HG03135 (cell line): Measurements from ENCODE around the gene PRKCZ.
"Not testable (repeated sequence)": the region's sequence is repeated elsewhere in the genome, so short reads cannot be mapped to it uniquely, and the experiment has no call there.

Source experiments
- ATAC-seq: cut with Tn5 transposase; IDR thresholded peaks from one replicate; pipeline ENCODE4 v1.9.1; 2021; ENCODE audit warnings: mild to moderate bottlenecking, moderate library complexity; ENCODE audit not compliant: unreplicated experiment

PRKCZ gene

DNA sequence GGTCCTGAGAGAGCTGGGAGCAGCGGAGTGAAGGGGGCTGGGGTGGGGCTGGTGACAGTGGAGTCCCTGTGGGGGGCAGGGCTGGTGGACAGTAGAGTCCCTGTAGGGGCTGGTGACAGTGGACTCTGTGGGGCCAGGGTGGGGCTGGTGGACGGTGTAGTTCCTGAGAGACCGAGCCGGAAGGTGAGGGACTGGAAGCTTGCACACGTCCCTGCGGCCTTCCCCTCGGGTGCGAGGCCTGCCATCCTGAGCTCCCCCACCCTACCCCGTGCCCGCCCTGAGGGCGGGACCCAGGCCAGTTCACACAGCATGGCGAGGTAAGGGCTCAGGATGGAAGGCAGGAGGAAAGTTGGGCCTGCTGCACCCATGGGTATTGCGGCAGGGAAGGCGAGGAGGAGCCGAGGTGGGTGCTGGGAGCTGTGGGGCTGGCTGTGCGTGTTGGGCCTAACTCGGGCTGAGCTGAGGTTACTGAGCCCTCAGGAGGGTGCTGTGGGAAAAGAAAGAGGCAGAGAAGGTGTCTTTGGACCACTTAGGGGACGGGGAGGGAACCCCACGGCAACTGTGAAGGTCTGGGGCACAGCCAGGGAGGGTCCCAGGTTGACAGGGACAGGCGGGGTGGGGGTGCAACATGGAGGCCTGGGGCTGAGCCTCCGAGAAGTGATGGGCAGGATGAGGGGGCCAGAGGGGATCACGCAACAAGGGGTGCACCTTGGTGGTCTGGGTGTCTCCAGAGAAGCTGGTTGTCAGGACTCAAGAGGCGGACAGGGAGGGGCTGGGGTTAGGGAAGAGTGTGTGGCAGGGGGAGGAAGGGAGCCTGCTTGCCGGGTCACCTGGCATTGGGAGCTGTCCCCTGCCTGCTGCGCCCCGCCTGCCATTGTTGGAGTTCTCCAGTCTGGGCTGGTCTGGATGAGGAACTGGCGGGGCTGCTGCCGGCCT is 60.8 kb downstream of the PRKCZ start:
- ATAC-seq, result no peak

DNA sequence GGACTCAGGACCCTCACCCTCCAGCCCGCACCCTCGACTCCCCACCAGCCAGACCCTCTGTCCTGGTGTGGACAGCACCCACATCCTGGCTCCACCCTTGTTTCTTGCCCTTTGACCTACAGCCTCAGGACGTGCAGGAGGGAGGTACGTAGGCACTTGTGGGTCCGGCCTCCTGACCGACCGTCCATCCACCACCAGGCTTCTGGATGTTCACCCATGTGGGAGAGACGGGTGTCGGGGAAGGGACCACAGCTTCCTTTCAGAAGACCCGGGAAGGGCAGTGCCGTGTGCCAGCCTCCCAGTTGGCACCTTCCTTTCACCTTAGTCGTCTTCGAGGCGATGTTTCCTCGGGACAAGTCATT is 61.4 kb downstream of the PRKCZ start:
- no peak for ATAC-seq

DNA sequence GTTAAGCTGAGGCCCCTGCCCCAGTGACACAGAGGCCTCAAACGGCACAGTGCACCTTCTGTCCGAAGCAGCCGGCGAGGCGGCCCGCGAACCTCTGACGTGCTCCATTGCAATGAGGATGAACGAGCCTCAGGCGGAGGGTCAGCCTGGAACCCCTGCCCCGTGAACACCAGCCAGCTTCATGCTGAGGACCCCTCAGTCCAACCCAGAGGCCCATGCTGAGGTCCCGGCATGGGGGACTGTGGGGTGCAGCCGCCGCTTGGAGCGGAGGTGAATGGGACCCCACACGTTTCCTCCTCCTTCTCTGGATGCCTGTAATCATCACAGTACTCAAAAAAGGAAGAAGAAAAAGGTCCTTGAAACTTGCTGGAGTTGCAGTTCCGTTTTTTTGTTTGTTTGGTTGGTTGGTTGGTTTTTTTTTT is 62.1 kb downstream of the PRKCZ start:
- ATAC-seq, result no peak

DNA sequence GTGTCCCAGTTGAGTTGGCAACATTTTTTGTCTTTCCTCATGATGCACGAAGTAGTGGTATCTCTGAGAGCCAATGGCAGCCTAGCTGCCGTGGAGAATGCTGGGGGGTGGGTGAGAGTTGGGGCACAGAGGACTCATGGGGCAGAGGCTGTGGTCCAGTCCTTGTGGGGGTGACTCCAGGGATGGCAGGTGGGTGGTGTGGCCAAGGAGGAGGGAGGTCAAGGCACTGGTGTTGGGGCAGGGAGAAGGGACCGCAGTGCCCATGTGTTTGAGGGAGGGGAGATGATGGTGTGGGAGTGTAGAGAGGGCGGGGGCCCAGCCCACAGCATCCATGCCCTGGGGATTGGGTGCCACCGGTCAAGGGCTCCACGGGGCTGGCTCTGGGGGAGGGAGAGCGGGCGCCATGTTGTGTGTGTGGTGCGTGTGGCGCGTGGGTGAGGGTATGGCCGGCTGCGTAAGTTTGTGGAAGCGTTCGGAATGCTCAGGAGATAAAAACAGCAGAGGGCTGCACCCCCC is 63.5 kb downstream of the PRKCZ start:
- no peak for ATAC-seq

DNA sequence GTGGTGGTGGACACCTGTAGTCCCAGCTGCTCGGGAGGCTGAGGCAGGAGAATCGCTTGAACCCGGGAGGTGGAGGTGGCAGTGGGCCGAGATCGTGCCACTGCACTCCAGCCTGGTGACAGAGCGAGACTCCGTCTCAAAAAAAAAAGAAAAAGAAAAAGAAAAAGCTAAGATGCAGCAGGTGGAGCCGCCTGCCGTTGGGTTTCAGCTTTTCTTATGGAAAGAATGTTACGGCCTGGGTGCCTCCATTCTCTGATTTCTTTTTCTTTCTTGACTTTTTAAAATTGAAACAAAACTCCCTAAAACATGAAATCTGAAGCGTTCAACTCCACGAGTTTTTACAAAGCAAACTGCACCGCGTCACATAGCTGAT is 64.4 kb downstream of the PRKCZ start:
- ATAC-seq, result not testable (repeated sequence)

DNA sequence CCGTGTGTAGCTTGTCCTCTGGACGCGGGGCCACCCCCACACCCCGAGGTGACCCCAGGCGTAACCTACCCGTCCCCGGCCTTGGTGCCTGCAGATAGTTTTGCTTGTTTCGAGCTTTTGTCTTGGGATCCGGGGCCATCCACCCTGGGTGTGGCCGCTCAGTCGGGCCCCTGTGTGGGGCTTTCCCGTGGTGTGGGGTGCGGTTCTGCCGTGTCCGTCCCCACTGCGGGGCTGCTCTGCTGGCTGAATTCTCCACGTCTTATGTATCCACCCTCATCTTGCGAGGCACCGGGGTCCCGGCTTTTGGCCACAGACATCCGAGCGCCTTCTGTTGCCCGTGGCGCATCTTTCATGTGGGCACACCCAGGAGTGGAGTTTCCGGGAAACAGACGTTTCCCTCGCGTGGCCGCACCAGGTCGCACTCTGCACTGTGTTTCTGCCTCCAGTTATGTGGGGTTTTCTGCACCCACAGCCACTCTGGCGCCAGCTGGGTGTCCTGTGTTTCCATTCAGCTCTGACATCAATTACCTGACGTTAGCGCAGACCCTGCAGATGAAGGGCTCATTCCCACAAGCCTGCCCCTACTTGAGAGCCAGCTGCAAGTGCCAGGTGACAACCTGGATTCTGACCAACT is 64.9 kb downstream of the PRKCZ start:
- ATAC-seq, result no peak

DNA sequence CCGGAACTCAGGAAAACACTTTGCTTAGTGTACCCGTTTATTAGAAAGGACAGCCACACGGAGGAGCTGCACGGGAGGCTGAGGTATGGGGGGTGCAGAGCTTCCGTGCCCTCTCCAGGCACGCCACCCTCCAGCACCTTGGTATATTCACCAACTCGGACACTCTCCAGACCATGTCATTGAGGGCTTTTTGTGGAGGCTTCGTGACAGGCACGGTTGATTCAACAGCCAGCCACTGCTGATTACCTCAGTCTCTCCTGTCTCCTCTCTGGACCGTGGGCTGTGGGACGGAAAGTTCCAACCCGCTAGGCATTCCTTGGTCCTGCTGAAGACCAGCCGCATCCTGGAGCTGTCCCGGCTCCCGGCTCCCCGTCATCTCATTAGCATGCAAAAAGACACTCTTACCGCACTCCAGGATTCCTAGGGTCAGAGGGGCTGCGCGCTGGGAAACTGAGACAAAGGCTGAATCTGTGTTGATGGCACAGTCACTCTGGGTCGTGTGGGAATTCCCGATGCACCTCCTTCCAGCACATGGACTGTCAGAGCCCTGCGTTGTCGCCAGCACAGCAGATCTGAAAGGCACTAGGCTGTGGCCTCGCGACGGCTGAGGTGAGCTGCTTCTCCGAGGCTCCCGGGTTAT is 65.6 kb downstream of the PRKCZ start:
- no peak for ATAC-seq

DNA sequence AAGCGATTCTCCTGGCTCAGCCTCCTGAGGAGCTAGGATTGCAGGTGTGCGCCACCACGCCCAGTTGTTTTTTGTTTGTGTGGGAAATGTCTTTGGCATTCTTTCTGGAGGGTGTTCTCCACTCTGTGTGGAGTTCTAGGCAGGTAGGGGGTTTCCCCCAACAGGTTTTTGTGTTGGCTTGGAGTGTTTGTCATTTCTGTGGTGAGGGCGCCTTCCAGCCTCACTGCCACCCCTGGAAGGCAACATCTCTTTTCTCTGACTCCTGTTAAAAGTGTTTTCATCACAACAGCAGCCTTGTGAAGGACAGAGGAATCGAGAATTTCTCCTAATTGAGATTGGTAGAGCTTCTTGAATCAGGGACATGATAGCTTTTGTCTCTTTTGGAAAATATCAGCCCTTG is 69.7 kb downstream of the PRKCZ start:
- ATAC-seq, result no peak

DNA sequence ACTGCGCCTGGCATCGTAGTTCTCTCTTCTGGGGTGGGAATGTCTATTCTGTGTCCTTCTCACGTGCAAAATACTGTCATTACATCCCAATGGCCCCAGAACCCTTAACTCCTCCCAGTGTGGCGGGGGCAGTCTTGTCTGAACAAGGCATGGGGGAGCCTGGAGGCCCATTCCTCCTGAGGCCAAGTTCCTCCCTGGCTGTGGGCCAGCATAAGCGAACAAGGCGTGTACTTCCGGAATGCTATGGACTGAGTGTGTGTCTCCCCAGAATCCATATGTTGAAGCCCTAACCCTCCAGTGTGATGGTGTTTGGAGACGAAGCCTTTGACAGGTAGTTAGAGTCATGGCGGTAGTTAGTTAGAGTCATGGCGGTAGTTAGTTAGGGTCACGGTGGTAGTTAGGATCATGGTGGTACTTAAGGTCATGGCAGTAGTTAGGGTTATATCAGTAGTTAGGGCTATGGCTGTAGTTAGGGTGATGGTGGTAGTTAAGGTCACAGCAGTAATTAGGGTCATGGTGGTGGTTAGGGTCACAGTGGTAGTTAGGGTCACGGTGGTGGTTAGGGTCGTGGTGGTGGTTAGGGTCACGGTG is 71.0 kb downstream of the PRKCZ start:
- no peak for ATAC-seq

DNA sequence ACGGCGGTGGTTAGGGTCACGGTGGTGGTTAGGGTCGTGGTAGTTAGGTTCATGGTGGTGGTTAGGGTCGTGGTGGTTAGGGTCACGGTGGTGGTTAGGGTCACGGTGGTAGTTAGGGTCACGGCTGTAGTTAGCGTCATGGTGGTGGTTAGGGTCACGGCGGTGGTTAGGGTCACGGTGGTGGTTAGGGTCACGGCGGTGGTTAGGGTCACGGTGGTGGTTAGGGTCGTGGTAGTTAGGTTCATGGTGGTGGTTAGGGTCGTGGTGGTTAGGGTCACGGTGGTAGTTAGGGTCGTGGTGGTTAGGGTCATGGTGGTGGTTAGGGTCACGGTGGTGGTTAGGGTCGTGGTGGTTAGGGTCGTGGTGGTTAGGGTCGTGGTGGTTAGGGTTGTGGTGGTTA is 71.6 kb downstream of the PRKCZ start:
- ATAC-seq, result not testable (repeated sequence)

DNA sequence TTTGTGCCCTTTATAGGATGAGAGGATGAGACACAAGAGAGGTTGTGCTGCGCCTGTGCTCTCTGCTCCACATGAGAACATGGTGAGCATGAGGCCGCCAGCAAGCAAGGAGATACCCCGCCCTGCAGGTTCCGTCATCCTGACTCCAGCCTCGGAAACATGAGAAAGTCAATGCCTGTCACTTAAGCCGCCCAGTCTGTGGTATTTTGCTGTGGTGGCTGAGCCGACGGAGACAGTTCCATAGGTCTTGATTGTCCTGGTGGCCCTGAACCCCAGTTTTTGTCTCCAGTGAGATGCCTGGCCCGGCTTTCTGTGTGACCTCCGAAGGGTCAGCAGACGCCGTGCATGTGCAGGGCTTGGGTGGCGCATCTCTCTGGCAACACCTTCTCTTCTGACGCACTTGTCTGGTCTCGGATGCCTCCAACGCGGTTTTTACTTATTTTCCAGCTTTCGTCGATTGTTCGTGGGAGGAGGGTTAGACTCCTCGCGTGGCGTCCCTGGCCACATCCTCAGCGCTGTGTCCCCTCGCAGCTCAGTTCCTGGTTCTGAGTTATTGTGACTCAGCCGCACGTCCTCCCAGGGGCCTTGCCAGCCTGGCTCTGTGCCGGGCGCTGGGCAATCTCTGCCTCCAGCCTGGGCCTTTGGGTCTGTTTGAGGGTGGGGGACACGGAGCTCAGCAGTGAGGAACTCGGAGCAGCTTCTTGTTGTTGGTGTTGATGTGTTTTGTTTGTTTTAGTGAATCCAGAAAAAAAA is 74.4 kb downstream of the PRKCZ start:
- no peak for ATAC-seq

DNA sequence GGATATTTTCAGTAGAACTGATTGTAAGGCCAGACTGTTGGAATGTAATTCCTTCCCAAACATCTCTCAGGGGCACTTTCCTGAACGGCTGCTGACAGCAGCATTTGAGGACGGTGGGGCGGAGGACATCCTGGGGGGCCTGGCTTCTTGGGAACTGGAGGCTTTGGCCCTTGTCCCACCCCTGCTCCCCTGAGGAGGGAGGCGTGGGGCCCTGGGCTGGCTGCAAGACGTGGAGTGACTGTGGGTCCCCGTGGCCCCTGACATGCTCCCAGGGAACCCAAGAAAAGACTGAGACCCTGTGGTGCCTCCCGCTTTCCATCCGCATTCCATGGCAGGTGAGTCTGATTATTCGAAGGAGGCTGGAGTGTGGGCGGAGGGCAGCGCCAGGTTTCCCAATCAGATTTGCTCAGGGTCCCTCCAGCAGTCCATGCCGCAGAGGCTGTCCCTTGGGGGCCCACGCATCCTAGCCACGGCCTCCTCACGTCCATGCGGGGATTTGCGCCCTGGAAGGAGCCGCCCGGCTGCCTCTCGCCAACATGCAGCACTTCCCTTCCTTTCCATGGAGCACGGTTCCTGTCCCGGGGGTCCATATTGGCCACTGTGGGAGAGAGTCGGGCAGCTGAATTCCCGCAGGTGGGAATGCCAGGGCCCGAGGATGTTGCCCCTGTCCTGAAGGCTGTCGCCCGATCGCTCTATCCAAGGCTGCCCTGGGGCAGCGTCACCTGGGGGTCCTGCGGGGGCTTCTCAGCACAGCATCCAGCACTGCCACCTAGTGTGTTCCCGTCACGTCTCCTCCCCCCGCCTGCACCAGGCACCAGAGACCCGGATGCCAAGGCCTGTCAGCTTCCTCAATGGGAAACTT is 75.4 kb downstream of the PRKCZ start:
- ATAC-seq, result no peak

DNA sequence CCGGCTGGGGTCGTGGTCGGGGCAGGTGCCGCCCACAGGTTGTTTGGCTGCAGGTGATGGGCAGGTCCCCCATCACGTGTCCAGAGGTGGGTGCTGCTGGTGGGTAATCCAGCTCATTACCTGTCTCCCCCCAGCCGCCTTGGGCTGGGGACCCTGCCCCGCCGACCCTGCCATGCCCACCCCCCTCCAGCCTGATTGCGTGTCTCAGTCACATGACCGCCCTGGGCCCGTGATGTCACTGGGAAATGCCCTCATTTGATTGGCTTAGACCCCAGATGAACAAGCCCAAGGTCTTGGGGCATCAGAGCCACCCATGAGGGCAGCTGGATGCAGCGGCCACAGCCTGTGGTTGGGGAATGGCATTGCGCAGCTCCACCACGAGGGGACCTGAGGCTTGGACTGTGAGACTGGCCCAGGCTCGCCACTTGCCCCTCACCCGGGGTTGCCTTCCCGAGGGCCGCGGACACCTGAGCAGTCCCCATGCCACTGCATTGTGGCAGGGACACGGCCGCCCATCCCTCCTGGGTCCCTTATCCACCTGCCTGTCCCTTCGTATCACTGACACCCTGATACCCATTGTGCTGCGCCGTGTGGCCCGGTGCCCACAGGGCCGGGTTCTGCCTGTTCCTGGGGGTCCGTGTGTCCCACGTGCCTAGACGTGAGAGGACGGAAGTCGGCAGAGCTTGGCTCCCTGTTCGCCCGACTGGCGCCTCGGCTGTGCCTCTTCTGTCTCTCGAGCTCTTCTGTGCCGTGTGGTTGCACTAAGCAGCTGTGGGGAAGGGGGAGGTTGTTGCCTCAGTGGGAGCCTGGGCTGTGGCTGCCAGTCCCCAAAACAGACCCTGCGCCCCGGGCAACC is 76.3 kb downstream of the PRKCZ start:
- no peak for ATAC-seq

DNA sequence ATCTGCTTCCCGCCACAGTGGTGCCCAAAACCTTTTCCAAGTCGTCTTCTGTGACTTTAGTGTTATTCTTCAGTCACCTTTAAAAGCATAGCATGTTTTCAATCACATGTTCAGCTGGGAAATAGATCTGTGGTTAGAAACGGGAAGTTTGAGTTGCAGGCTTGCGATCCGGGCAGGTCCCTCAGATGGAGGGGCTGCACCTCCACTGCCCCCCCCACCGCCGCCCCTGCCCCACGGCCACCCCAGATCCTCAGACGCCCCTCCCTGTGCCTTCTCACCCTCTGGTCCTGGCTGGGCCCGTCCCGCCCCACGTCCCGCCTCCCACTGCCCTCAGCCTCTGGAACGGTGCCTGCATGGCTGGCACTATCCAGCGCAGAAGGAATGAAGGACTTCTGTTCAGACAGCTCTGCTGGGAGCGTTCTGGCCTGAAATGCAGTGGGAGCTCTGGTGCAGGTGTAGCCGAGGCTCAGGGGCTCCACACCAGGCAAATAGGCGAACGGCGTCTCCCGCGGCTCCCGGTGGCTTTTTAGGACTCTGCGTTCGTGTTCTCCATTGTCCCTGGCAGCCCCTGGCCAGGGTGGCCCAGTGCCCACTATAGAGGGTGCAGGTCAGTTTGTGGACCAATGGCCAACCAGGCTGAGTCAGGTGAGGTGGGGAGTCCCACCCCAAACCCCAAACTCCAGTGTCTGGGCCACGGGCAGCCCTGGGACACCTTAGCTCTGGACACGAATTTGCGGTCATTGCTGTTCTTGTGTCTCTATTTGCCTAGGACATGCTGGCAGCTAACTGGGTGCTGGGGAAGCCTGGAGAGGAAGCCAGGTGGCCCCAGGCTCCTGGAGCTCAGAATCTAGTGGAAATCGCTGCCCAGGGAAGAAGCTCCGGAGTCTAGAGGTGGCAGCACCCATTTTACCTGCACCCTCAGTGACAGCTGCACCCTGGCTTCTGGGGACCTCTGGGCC is 77.3 kb downstream of the PRKCZ start:
- no peak for ATAC-seq

DNA sequence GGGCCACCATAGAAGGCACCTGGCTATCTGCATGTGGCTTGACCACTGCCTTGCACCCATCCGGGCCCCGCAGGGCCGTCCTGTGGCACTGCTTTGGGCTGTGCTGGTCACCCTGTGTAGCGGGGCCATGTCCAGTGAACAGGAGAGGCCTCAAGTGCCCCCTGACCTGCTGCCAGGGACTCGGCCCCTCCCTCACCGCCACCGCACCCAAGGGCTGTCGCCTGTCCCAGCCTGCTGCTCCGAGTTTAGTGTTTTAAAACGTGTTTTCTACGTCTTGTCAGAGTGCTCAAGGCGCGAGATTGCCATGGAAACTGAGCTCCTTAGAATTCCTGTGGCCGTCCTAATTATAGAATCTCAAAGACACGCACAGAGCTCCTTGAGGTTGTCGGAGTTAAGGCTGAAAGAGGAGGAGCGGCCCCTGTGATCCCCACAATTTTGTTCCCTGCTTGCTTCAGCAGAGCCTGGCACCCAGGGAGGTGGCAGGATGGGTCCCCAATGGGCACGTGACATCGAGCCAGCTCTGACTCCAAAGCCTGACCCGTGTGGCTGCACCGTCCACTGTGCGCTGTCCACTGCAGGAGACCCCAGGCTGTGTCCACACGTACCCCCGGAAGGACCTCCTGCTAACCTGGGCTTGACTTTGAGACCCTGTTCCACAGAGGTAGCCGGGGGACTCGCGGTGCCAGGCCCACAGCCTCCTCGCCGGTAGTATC is 78.1 kb downstream of the PRKCZ start:
- no peak for ATAC-seq

DNA sequence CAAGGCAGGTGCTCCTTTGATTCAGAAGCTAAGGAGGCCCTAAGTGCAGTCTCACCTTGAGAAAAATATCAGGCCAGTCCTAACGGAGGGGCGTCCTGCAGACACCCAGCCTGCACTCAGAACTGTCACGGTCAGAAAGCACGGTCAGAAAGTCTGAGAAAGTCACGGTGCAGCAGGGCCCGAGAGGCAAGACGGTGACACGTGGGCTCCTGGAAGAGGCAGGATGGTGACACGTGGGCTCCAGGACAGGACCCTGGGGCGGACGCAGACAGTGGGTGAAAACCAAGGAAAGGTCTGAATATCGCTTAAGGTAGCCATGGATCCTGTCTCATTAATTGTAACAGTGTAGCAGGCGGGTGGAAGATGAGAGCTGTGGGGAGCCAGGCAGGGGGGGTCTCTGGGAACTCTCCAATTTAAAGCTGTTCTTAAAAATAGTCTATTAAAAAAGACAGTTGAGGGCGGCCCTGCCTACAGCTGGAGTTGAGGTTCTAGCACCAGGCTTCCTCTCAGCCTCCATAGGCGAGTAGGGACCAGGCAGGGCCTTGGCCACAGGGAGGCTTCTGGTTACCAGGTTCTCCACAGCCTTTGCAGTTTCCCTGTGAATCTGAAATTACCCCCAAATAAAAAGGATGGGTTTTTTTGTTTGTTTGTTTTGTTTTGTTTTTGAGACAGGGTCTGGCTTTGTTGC is 79.2 kb downstream of the PRKCZ start:
- ATAC-seq, result no peak
